Central memory CD8-positive, alpha-beta T cell (primary cell): Measurements from ENCODE around the gene ATXN1.
A peak's percentile ranks its signal among the peaks of the same experiment; 100 is the strongest.

Experiments
- ATAC-seq: fragments of 150-1000 bp; cut with Tn5 transposase; replicated peaks from 2 replicates; pipeline ENCODE4 v1.10.0; 2022; ENCODE audit warnings: mild to moderate bottlenecking, moderate FRiP score, moderate number of reproducible peaks; ENCODE audit not compliant: poor library complexity, severe bottlenecking; ENCODE audit errors: extremely low read depth
- DNase-seq, 2 donors: peaks; one replicate each; pipeline ENCODE4 v3.0.0; 2021; ENCODE audit warnings: low spot score in 2 of 2
- H3K27ac Mint-ChIP-seq: one replicate; pipeline ENCODE4 v1.8.0; 2022; ENCODE audit warnings: low read depth, mild to moderate bottlenecking, moderate library complexity, mixed read lengths
- H3K27me3 Mint-ChIP-seq: one replicate; pipeline ENCODE4 v1.8.0; 2022; ENCODE audit warnings: mixed read lengths
- H3K36me3 Mint-ChIP-seq: one replicate; pipeline ENCODE4 v1.8.0; 2022; ENCODE audit warnings: mild to moderate bottlenecking, moderate library complexity, mixed read lengths; ENCODE audit not compliant: insufficient read depth
- H3K4me1 Mint-ChIP-seq: one replicate; pipeline ENCODE4 v1.8.0; 2022; ENCODE audit warnings: mixed read lengths
- H3K4me3 Mint-ChIP-seq: one replicate; pipeline ENCODE4 v1.8.0; 2022; ENCODE audit warnings: mild to moderate bottlenecking, moderate library complexity, mixed read lengths
- H3K9me3 Mint-ChIP-seq: one replicate; pipeline ENCODE4 v1.8.0; 2022; ENCODE audit warnings: mixed read lengths

The ATXN1 gene

DNA sequence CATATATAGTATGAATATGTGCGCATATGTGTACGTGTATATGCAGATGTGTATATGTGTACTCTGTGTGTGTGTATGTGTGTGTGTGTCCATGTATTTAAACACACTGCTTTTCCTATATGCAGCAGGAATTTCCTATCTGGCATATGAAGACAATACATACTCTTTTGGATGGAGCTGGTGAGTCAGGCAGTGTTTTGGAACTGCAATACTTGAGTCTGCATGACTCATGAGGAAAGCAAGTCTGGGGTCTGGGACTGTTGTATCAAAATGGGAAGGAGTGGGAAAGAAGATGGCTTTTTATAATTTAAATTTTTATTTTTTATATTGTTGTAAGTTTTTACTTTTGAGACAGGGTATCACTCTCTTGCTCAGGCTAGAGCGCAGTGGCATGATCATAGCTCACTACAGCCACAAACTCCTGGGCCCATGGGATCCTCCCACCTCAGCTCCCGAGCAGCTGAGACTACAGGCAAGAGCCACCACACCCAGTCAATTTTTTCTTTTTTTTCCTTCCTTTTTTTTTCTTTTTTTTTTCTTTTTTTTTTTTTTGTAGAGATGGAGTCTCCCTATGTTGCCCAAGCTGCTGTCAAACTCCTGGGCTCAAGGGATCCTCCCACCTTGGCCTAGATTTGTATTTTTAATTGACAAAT, 72.2 kb downstream of the ATXN1 start:
- no peak overlapping the region for H3K4me3 Mint-ChIP-seq
- H3K4me1 Mint-ChIP-seq, result peaks cover 50% of the 10 kb centered on the region

DNA sequence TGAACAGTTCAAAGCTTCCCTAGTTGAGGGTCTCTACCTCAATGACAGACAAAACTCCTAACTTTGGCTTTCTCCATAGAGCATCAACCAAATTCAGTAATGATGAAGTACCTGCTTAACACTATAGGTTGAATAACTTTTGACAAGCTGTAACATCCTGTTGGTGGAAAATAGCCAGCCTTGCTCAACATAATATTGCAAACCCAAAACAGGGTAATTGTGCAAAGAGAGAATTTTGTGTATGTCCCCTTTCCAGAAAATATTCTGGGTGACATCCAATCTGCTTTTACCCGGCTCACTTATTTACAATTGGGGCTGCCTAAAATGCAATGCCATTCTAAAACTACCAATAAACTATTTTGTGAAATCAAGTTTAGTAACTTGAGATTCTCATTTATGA, 72.8 kb downstream of the ATXN1 start:
- H3K4me3 Mint-ChIP-seq, result no peak overlapping the region
- H3K27me3 Mint-ChIP-seq, result no peaks in the 10 kb centered on the region
- peak overlapping the region; percentile 94 for H3K27ac Mint-ChIP-seq
- no peaks in the 10 kb centered on the region for H3K9me3 Mint-ChIP-seq
- no peak for DNase-seq
- peaks cover 56% of the 10 kb centered on the region for H3K4me1 Mint-ChIP-seq
- no peak for ATAC-seq
- peaks cover 8% of the 10 kb centered on the region for H3K36me3 Mint-ChIP-seq

More for the DNA sequence above, 72.2 kb downstream of the ATXN1 start:
- Mint-ChIP-seq H3K27me3 (no peaks in the 10 kb centered on the region), H3K27ac (peak overlapping the region; percentile 76), H3K9me3 (no peaks in the 10 kb centered on the region), H3K36me3 (peaks cover 8% of the 10 kb centered on the region)
- ATAC-seq (no peak), DNase-seq (no peak)

DNA sequence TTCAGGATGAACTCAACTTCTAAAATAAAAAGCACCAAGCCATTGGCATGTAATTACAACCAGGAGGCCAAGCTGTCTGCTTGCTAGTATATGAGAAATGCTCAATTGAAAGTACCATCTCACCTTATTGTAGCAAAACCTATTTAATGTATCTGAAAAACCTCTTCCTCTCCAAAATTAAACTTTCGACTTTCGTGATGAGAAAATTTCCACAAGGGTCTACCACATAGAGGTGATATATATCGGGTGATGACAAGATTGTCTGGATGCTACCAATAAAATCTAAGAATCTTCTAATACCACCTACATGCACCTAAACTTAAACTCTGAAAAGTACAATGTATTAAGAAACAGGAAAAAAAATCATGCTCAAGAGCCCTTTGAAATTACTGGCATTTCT, 74.2 kb downstream of the ATXN1 start:
- H3K36me3 Mint-ChIP-seq, result peaks cover 9% of the 10 kb centered on the region
- peak overlapping the region; percentile 71 for H3K4me3 Mint-ChIP-seq
- no peaks in the 10 kb centered on the region for H3K9me3 Mint-ChIP-seq
- H3K4me1 Mint-ChIP-seq, result peaks cover 59% of the 10 kb centered on the region
- DNase-seq (no peak), ATAC-seq (no peak)
- H3K27me3 Mint-ChIP-seq, result no peaks in the 10 kb centered on the region
- H3K27ac Mint-ChIP-seq, result peak overlapping the region; percentile 94

DNA sequence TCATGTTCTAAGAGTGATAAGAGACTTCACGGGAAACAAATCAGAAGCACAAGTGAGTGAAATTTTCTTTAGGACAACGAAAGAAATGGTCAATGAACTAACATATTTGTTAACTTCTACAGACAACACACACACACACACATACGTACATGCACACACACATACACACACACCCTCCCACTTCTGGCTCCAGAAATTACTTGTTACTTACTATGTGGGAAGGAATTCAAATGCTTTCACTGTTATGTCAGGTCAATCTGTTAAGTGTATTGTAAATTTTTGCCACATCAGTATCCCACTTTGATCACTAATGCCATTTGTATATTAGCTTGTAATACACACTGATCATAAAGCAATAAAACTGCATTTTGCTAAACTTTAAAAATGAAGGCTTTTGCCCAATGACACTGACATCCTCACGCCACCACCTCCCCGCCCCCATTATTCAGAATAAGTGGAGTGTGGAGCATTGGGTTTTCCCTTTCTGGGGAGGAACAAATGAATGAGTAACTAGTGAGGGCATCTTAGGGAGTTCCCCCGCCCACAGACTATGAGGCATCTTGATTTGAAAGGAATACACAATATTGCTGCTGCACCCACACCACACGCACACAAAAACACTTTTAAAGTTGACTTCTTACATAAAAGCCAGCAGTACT, 76.2 kb downstream of the ATXN1 start:
- Mint-ChIP-seq H3K9me3 (no peaks in the 10 kb centered on the region), H3K27ac (no peak overlapping the region), H3K4me1 (peaks cover 53% of the 10 kb centered on the region), H3K36me3 (peaks cover 10% of the 10 kb centered on the region), H3K27me3 (no peaks in the 10 kb centered on the region), H3K4me3 (no peak overlapping the region)
- ATAC-seq (peak; percentile 44), DNase-seq (no peak)

GRCh38 chr6:16684195-16684689, 77.0 kb downstream of the ATXN1 start:
- no peak overlapping the region for H3K4me3 Mint-ChIP-seq

GRCh38 chr6:16683641-16684194, 77.5 kb downstream of the ATXN1 start:
- Mint-ChIP-seq H3K27me3 (no peaks in the 10 kb centered on the region), H3K9me3 (peaks cover 5% of the 10 kb centered on the region), H3K4me1 (peaks cover 57% of the 10 kb centered on the region), H3K4me3 (no peak overlapping the region), H3K36me3 (peaks cover 7% of the 10 kb centered on the region), H3K27ac (peak overlapping the region; percentile 81)
- ATAC-seq (peak; percentile 42), DNase-seq (no peak)

More at GRCh38 chr6:16684195-16684689, 77.0 kb downstream of the ATXN1 start:
- Mint-ChIP-seq H3K27ac (peak overlapping the region; percentile 81), H3K9me3 (no peaks in the 10 kb centered on the region), H3K27me3 (no peaks in the 10 kb centered on the region), H3K4me1 (peaks cover 56% of the 10 kb centered on the region), H3K36me3 (peaks cover 10% of the 10 kb centered on the region)
- no peak for DNase-seq
- no peak for ATAC-seq

DNA sequence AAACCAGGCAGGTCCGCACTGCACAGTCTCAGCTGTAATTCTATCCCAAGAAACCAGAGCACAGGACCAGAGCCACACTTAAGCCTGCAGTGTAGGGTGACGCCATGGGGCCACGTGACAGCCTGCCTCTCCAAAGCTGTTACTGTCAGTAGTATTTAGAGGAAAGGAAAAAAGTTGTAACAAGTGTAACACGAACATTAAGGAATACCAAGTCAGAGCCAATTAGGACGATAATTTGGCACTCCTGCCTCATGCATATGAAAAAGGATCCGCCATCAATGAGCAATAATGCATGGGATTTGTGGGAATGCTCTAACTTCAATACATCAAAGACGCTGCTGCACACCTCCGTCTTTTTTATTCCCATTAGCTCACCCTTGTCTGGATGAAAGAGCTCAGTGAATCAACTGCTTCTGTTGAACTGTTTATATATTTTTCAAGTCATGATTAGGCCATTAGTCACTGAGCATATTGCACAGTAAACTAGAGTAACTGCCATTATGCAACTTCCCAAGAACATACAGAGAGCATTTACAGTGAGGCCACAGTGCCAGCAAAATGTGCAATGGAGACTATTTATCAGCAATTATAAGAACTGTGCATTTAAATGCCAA, 79.9 kb downstream of the ATXN1 start:
- H3K9me3 Mint-ChIP-seq, result peaks cover 6% of the 10 kb centered on the region
- DNase-seq (no peak), ATAC-seq (no peak)
- H3K27ac Mint-ChIP-seq, result no peak overlapping the region
- H3K4me3 Mint-ChIP-seq, result no peak overlapping the region
- no peaks in the 10 kb centered on the region for H3K27me3 Mint-ChIP-seq
- H3K36me3 Mint-ChIP-seq, result peaks cover 6% of the 10 kb centered on the region
- peaks cover 47% of the 10 kb centered on the region for H3K4me1 Mint-ChIP-seq

GRCh38 chr6:16679050-16679449, 82.2 kb downstream of the ATXN1 start:
- no peaks in the 10 kb centered on the region for H3K27me3 Mint-ChIP-seq
- peaks cover 6% of the 10 kb centered on the region for H3K9me3 Mint-ChIP-seq
- H3K36me3 Mint-ChIP-seq, result peaks cover 8% of the 10 kb centered on the region
- H3K27ac Mint-ChIP-seq, result peak overlapping the region; percentile 63
- H3K4me3 Mint-ChIP-seq, result no peak overlapping the region
- DNase-seq (no peak), ATAC-seq (no peak)
- H3K4me1 Mint-ChIP-seq, result peaks cover 44% of the 10 kb centered on the region

GRCh38 chr6:16677458-16677857, 83.8 kb downstream of the ATXN1 start:
- Mint-ChIP-seq H3K4me3 (no peak overlapping the region), H3K4me1 (peaks cover 38% of the 10 kb centered on the region), H3K36me3 (peaks cover 8% of the 10 kb centered on the region), H3K9me3 (peaks cover 6% of the 10 kb centered on the region), H3K27me3 (no peaks in the 10 kb centered on the region), H3K27ac (peak overlapping the region; percentile 63)
- no peak for ATAC-seq
- no peak for DNase-seq

- ATAC-seq (no peak), DNase-seq (no peak)
- Mint-ChIP-seq H3K36me3 (peaks cover 8% of the 10 kb centered on the region), H3K27ac (peak overlapping the region; percentile 61), H3K4me1 (peaks cover 43% of the 10 kb centered on the region), H3K27me3 (no peaks in the 10 kb centered on the region), H3K9me3 (peaks cover 6% of the 10 kb centered on the region), H3K4me3 (peak overlapping the region; percentile 56)
Observed at GRCh38 chr6:16676978-16677377, 84.3 kb downstream of the ATXN1 start.

- Mint-ChIP-seq H3K36me3 (peaks cover 8% of the 10 kb centered on the region), H3K27me3 (no peaks in the 10 kb centered on the region), H3K9me3 (peaks cover 6% of the 10 kb centered on the region), H3K4me1 (peaks cover 43% of the 10 kb centered on the region), H3K4me3 (peak overlapping the region; percentile 56), H3K27ac (peak overlapping the region; percentile 61)
- ATAC-seq (no peak), DNase-seq (no peak)
Observed at GRCh38 chr6:16676376-16676775, 84.9 kb downstream of the ATXN1 start.

DNA sequence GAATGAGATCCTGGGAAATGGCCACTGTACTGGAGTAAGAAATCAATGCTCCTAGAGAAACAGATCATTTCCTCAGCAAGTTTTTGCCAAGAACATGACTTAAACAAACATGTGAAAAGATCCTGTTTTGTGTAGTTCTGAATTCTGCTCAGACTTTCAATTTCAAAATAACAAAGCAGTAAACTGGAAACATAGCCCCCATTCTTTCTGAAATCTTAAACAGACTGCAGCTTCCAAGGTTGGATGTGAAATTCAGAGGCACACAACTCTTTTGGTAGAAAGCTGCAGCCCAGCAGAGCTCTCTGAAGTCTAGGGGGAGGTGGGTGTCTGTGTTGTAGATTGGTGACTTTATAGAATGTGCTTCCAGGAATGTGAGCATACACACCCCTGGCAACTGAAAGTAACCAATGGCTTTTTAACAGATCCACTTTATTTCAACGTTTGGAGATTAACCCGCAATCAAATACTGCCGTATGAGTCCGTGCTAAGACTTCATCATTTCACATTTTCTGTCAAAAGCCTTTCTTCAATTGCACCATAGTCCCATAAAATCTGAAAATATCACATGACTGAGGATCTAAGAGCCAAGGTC, 86.4 kb downstream of the ATXN1 start:
- no peak for DNase-seq
- peak overlapping the region; percentile 46 for H3K27ac Mint-ChIP-seq
- no peaks in the 10 kb centered on the region for H3K27me3 Mint-ChIP-seq
- peaks cover 48% of the 10 kb centered on the region for H3K4me1 Mint-ChIP-seq
- peaks cover 6% of the 10 kb centered on the region for H3K9me3 Mint-ChIP-seq
- H3K36me3 Mint-ChIP-seq, result peaks cover 9% of the 10 kb centered on the region
- ATAC-seq, result no peak
- H3K4me3 Mint-ChIP-seq, result no peak overlapping the region
